OCI-LY3 (cell line): ENCODE measurements around the gene ANKRD42.

Source experiments
- H2AFZ ChIP-seq: fragments of 200-600, 300-600 bp; shearing (Covaris generic); 2 replicates; pipeline ENCODE4 v1.6.0; 2014; ENCODE audit warnings: antibody characterized with exemption, low read depth, low read length
- H3K27ac ChIP-seq: fragments of 200-600, 300-600 bp; sonication (generic); 2 replicates; pipeline ENCODE4 v1.5.1; 2014; ENCODE audit warnings: mild to moderate bottlenecking, low read length, moderate library complexity, mixed read lengths
- H3K27me3 ChIP-seq: fragments of 200-600, 300-600 bp; sonication (generic); 2 replicates; pipeline ENCODE4 v1.6.1; 2014; ENCODE audit warnings: low read depth, low read length, mixed read lengths
- H3K36me3 ChIP-seq: fragments of 200-600, 300-600 bp; sonication (generic); replicated peaks from 2 replicates; pipeline ENCODE3; 2014; ENCODE audit warnings: low read depth, low read length, mixed read lengths
- H3K4me1 ChIP-seq: fragments of 300-600, 200-600 bp; sonication (generic); 2 replicates; pipeline ENCODE4 v1.6.1; 2014; ENCODE audit warnings: low read length, mixed read lengths
- H3K4me2 ChIP-seq: fragments of 200-600, 300-600 bp; sonication (generic); 2 replicates; pipeline ENCODE4 v1.6.1; 2014; ENCODE audit warnings: low read length, mixed read lengths
- H3K4me3 ChIP-seq: fragments of 300-600, 200-600 bp; sonication (generic); 2 replicates; pipeline ENCODE4 v1.5.1; 2014; ENCODE audit warnings: antibody characterized with exemption, mild to moderate bottlenecking, low read length, moderate library complexity
- H3K79me2 ChIP-seq: fragments of 300-600, 200-600 bp; shearing (Covaris generic); 2 replicates; pipeline ENCODE4 v1.6.1; 2014; ENCODE audit warnings: mild to moderate bottlenecking, low read length, mixed read lengths
- H3K9ac ChIP-seq: fragments of 300-600, 200-600 bp; shearing (Covaris generic); 2 replicates; pipeline ENCODE4 v1.6.0; 2014; ENCODE audit warnings: mild to moderate bottlenecking, low read length, moderate library complexity
- H3K9me3 ChIP-seq: fragments of 200-600, 300-600 bp; shearing (Covaris generic); 2 replicates; pipeline ENCODE4 v1.6.1; 2014; ENCODE audit warnings: low read length, mixed read lengths; ENCODE audit not compliant: insufficient read depth
- H4K20me1 ChIP-seq: fragments of 200-600, 300-600 bp; sonication (generic); 2 replicates; pipeline ENCODE4 v1.6.1; 2016; ENCODE audit warnings: low read length, mixed read lengths; ENCODE audit not compliant: insufficient read depth
- CTCF ChIP-seq: fragments of 200-600, 300-600 bp; sonication (generic); IDR thresholded peaks from 2 replicates; pipeline ENCODE4 v1.5.1; 2014; ENCODE audit warnings: antibody characterized with exemption, low read length, low read depth
- EZH2phosphoT487 ChIP-seq: fragments of 200-600 bp; shearing (Covaris generic); IDR thresholded peaks from 2 replicates; pipeline ENCODE4 v1.6.1; 2018; ENCODE audit warnings: antibody characterized with exemption, mixed run types, low read depth

ANKRD42 gene

DNA sequence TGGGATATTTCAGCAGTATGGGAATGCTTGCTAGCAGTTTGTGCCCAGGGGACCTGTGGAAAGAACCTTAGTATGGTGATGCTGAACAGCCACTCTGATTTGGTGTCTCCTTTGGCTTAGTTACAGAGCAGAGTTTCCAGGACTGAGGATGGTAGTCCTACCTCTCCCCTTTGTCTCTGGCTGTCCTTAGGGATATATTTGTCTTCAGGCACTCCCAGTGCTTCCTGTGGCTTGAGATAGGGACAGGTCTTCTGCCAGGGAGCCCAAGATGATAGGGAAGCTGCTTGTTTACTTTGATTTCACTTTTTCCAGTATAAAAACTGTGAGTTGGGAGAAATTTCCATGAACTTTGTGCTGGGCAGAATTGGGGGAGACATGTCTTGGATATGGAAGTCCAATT is 28.2 kb downstream of the ANKRD42 start:
- TF ChIP-seq CTCF: no peak
- TF ChIP-seq EZH2phosphoT487: no peak
- 0 out of 2 replicates have a peak, but pooled peaks cover 3% of the 10 kb centered on the region for H3K27me3 ChIP-seq
- no peaks in the 10 kb centered on the region for H3K36me3 ChIP-seq
- no peaks in the 10 kb centered on the region for H4K20me1 ChIP-seq
- H3K4me2 ChIP-seq: no peak overlapping the region
- no peak overlapping the region for H3K27ac ChIP-seq
- no peaks in the 10 kb centered on the region for H3K79me2 ChIP-seq
- no peaks in the 10 kb centered on the region for H3K9me3 ChIP-seq
- no peaks in the 10 kb centered on the region for H3K4me1 ChIP-seq
- H3K4me3 ChIP-seq: no peak overlapping the region
- H2AFZ ChIP-seq: no peak overlapping the region
- no peak overlapping the region for H3K9ac ChIP-seq

GRCh38 chr11:83222499-83222898 is 29.0 kb downstream of the ANKRD42 start:
- no peak overlapping the region for H2AFZ ChIP-seq

DNA sequence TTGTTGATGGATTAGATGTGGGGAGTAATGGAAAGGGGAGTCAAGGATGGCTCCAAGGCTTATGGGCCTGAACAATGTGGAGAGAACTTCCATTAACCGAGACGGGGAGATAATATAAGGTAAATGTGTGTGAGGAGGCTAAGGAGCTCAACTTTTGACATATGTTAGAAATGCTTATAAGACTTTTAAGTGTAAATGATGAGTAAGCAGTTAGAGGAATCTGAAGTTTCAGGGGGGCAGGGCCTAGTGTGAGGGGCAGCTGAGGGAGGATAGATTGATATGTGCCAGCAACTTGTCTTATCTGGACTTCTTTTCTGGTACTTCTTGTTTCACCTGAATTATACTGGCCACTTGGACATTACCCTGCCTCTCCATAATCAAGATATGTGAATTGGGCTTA is 29.9 kb downstream of the ANKRD42 start:
- H3K9me3 ChIP-seq: no peaks in the 10 kb centered on the region
- H4K20me1 ChIP-seq: no peaks in the 10 kb centered on the region
- no peak for TF ChIP-seq EZH2phosphoT487
- H3K36me3 ChIP-seq: no peaks in the 10 kb centered on the region
- no peaks in the 10 kb centered on the region for H3K79me2 ChIP-seq
- H2AFZ ChIP-seq: no peak overlapping the region
- no peak overlapping the region for H3K4me3 ChIP-seq
- no peak overlapping the region for H3K27ac ChIP-seq
- H3K9ac ChIP-seq: no peak overlapping the region
- H3K27me3 ChIP-seq: 0 out of 2 replicates have a peak, but pooled peaks cover 3% of the 10 kb centered on the region
- no peaks in the 10 kb centered on the region for H3K4me1 ChIP-seq
- H3K4me2 ChIP-seq: no peak overlapping the region

More at GRCh38 chr11:83222499-83222898, 29.0 kb downstream of the ANKRD42 start:
- H3K79me2 ChIP-seq: no peaks in the 10 kb centered on the region
- no peaks in the 10 kb centered on the region for H3K4me1 ChIP-seq
- H3K4me2 ChIP-seq: no peak overlapping the region
- H3K36me3 ChIP-seq: no peaks in the 10 kb centered on the region
- H3K4me3 ChIP-seq: no peak overlapping the region
- no peaks in the 10 kb centered on the region for H4K20me1 ChIP-seq
- TF ChIP-seq CTCF (no peak), EZH2phosphoT487 (no peak)
- H3K27ac ChIP-seq: no peak overlapping the region
- H3K9me3 ChIP-seq: no peaks in the 10 kb centered on the region
- 0 out of 2 replicates have a peak, but pooled peaks cover 3% of the 10 kb centered on the region for H3K27me3 ChIP-seq
- H3K9ac ChIP-seq: no peak overlapping the region

GRCh38 chr11:83235825-83236224 is 42.3 kb downstream of the ANKRD42 start:
- H2AFZ ChIP-seq: no peak overlapping the region
- H3K9ac ChIP-seq: no peak overlapping the region
- H3K4me2 ChIP-seq: no peak overlapping the region
- H3K4me1 ChIP-seq: no peaks in the 10 kb centered on the region
- no peak overlapping the region for H3K27ac ChIP-seq
- H3K4me3 ChIP-seq: no peak overlapping the region
- H3K79me2 ChIP-seq: no peaks in the 10 kb centered on the region
- H3K27me3 ChIP-seq: no peaks in the 10 kb centered on the region
- TF ChIP-seq CTCF (no peak), EZH2phosphoT487 (no peak)
- no peaks in the 10 kb centered on the region for H3K36me3 ChIP-seq
- no peaks in the 10 kb centered on the region for H4K20me1 ChIP-seq
- H3K9me3 ChIP-seq: no peaks in the 10 kb centered on the region

GRCh38 chr11:83238111-83238510 is 44.6 kb downstream of the ANKRD42 start:
- no peak for TF ChIP-seq CTCF
- no peak for TF ChIP-seq EZH2phosphoT487
- Histone ChIP-seq H3K79me2 (no peaks in the 10 kb centered on the region), H4K20me1 (no peaks in the 10 kb centered on the region), H2AFZ (no peak overlapping the region), H3K9me3 (no peaks in the 10 kb centered on the region), H3K4me3 (no peak overlapping the region), H3K4me2 (no peak overlapping the region), H3K9ac (no peak overlapping the region), H3K27ac (no peak overlapping the region), H3K4me1 (no peaks in the 10 kb centered on the region), H3K36me3 (no peaks in the 10 kb centered on the region), H3K27me3 (no peaks in the 10 kb centered on the region)
